ENCODE measurements around the gene PHC2.

- no peak for TF ChIP-seq MAX (IDR thresholded peaks at IDR 0.05; ENCODE audit: low read depth, low read length)
- no peak for TF ChIP-seq POLR2A (IDR thresholded peaks at IDR 0.05; ENCODE audit: extremely low read depth, insufficient read length)
Observed at GRCh38 chr1:33468531-33468930, 37.6 kb upstream of the PHC2 start.

All from NB4 (cell line).